Upper lobe of left lung (tissue), 4 donors: Measurements from ENCODE around the gene CCDC92.

Experiments
- CTCF ChIP-seq, 6 experiments: fragments of 450-650 bp in 4 of 6; fragments of 200-600 bp in 2 of 6; sonication (generic) in 2 of 6; IDR thresholded peaks; one replicate each; pipeline ENCODE4 v1.5.1; 2016 to 2019; ENCODE audit warnings: antibody characterized with exemption in 6 of 6
- POLR2A ChIP-seq, 4 donors: fragments of 450-650 bp; IDR thresholded peaks; one replicate each; pipeline ENCODE4 v1.5.1; 2016 to 2017; ENCODE audit warnings: antibody characterized with exemption in 4 of 4, mild to moderate bottlenecking in 2 of 4
- POLR2AphosphoS5 ChIP-seq, 2 donors: sonication (generic); formaldehyde crosslinking; IDR thresholded peaks; one replicate each; pipeline ENCODE4 v1.5.1; 2017; ENCODE audit warnings: antibody characterized with exemption in 2 of 2

DNA sequence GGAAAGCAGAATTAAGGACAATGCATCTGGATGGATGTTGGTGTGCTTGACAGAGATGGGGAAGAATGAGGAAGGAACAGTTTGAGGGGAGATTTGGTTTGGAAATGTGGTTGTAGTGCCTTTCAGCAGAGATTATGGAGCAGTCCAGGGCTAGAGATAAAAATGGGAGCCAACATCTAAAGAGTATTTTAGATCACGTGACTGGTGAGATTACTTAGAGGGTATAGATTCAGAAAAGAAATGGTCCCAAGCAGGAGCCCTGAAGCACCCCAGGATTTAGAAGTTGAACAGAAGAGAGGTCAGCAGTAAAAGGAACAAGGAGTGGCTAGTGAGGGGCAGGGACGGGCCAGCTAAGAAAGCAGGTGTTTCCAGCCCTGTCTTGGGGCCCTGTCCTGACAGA is 30.0 kb upstream of the CCDC92 start:
- no peak for TF ChIP-seq POLR2AphosphoS5 (IDR thresholded peaks at IDR 0.05)
- TF ChIP-seq CTCF (IDR thresholded peaks at IDR 0.05), result no peak
- no peak for TF ChIP-seq POLR2A (IDR thresholded peaks at IDR 0.05)
